CD4-positive, CD25-positive, alpha-beta regulatory T cell (primary cell): Measurements from ENCODE around the gene RCOR3. TPM values are rescaled to one million over a fixed set of nuclear protein-coding genes. Genes with fewer than 3 reads are reported as not detected.

ENCODE experiments used
- polyA plus RNA-seq, 4 donors: library from polyadenylated mRNA; unstranded; fragments of 300-500 nt; fragmentation: Illumina TruSeq; gene quantifications; one replicate each; pipeline ENCODE4 v1.2.3, GENCODE V29; 2021
- total RNA-seq: library from RNA; stranded (reverse); gene quantifications from one replicate; pipeline ENCODE4 v1.2.3, GENCODE V29; 2022

RCOR3 gene
- total and polyA plus RNA-seq, 5 donors from 2014 or later, result 22.7 to 73.9 (median 26.8) TPM

Other genes with a start within 250 kb of the RCOR3 start
- gene KCNH1, start 125.2 kb upstream of the RCOR3 start, total RNA-seq, result not detected
- gene KCNH1, start 125.2 kb upstream of the RCOR3 start, polyA plus RNA-seq, result not detected
- 58.3 TPM for gene TRAF5, start 67.5 kb downstream of the RCOR3 start, total RNA-seq
- gene TRAF5, start 67.5 kb downstream of the RCOR3 start, polyA plus RNA-seq, result 10 to 100 TPM; 34.4 to 41.7 (median 38.3) TPM
- not detected for gene RD3, start 232.8 kb downstream of the RCOR3 start, total RNA-seq
- gene RD3, start 232.8 kb downstream of the RCOR3 start, polyA plus RNA-seq, result not detected